K562 (cell line): ENCODE data around the gene RTP5. TPM values are rescaled to one million over a fixed set of nuclear protein-coding genes. Genes with fewer than 3 reads are reported as not detected.

Experiments
- ATAC-seq: fragments of 200-7000 bp; cut with Tn5 transposase; 3 replicates; pipeline ENCODE4 v1.9.1; 2020; ENCODE audit warnings: moderate library complexity
- BruUV-seq: library from RNA; stranded (reverse); fragments of 400-500 nt; replicated peaks from 2 replicates; lab custom pipeline; 2021; lab: Mats Ljungman, UMichigan
- CTCF ChIA-PET: fragments of 300-600 bp; formaldehyde crosslinking; extraction: SDS; loops from one replicate; lab custom pipeline; 2021; ENCODE audit warnings: low intra/inter-chr PET ratio; lab: Yijun Ruan, JAX
- POLR2A ChIA-PET: fragments of 300-600, 350-650 bp; sonication (Branson Sonifier 250); formaldehyde crosslinking; extraction: SDS; loops from one replicate; lab custom pipeline; 2021; ENCODE audit warnings: antibody characterized with exemption, inconsistent platforms; lab: Yijun Ruan, JAX
- DNase-seq, 4 experiments: peaks; one replicate each; pipeline versions ENCODE4 v3.0.0 to v3.0.0-alpha.2; 2011 to 2018; ENCODE audit warnings: low spot score in 3 of 4, mixed read lengths in 3 of 4; ENCODE audit errors: extremely low read depth in 1 of 4
- FAIRE-seq: peaks from 2 replicates; lab custom pipeline; 2011; peaks lifted over from hg19 to GRCh38; lab: Jason Lieb, UNC
- H2AFZ ChIP-seq: 2 replicates; pipeline ENCODE4 v1.6.0; 2011; ENCODE audit warnings: low read depth, low read length, control low read depth, inconsistent platforms
- H3K27ac ChIP-seq: fragments of 200-600 bp; 3 replicates; pipeline ENCODE4 v1.8.0; 2011; ENCODE audit warnings: low read depth, mild to moderate bottlenecking, control low read depth, inconsistent platforms, low read length, moderate library complexity, mixed read lengths; ENCODE audit errors: extremely low read depth
- H3K27me3 ChIP-seq, 2 experiments: fragments of 300-600 bp in 1 of 2; 2 replicates in 1 of 2; 3 replicates in 1 of 2; pipeline versions ENCODE4 v1.6.0 to v1.8.0; 2011; ENCODE audit warnings: inconsistent platforms in 2 of 2, low read length in 2 of 2, mild to moderate bottlenecking in 1 of 2, mixed read lengths in 1 of 2, moderate library complexity in 1 of 2; ENCODE audit not compliant: control insufficient read depth in 2 of 2, insufficient read depth in 2 of 2
- H3K36me3 ChIP-seq: fragments of 300-600 bp; 3 replicates; pipeline ENCODE4 v1.8.0; 2011; ENCODE audit warnings: mild to moderate bottlenecking, low read length, inconsistent platforms; ENCODE audit not compliant: control insufficient read depth, insufficient read depth
- H3K4me1 ChIP-seq, 2 experiments: fragments of 200-600 bp in 1 of 2; replicated peaks in 1 of 2; 2 replicates in 1 of 2; 3 replicates in 1 of 2; pipeline versions ENCODE4 v1.5.1 to v1.8.0; 2011; ENCODE audit warnings: inconsistent platforms in 2 of 2, low read length in 2 of 2, mild to moderate bottlenecking in 1 of 2, mixed read lengths in 1 of 2, moderate library complexity in 1 of 2; ENCODE audit not compliant: control insufficient read depth in 2 of 2, insufficient read depth in 2 of 2
- H3K4me2 ChIP-seq: 2 replicates; pipeline ENCODE4 v1.6.1; 2011; ENCODE audit warnings: low read length, control low read depth, inconsistent platforms, mixed read lengths; ENCODE audit not compliant: insufficient read depth
- H3K4me3 ChIP-seq: fragments of 200-600 bp; sonication (generic), shearing (Covaris generic); 2 replicates; pipeline ENCODE4 v1.5.1; 2016; ENCODE audit warnings: control low read depth, inconsistent platforms
- H3K79me2 ChIP-seq: fragments of 200-600 bp; 3 replicates; pipeline ENCODE4 v1.8.0; 2011; ENCODE audit warnings: low read length, inconsistent platforms; ENCODE audit not compliant: control insufficient read depth, insufficient read depth
- H3K9ac ChIP-seq, 2 experiments: 2 replicates each; pipeline versions ENCODE4 v1.6.0 to v1.6.1; 2011; ENCODE audit warnings: low read depth in 2 of 2, low read length in 2 of 2, control low read depth in 1 of 2, inconsistent platforms in 1 of 2, mild to moderate bottlenecking in 1 of 2, mixed read lengths in 1 of 2; ENCODE audit not compliant: insufficient read depth in 1 of 2
- H3K9me1 ChIP-seq: one replicate; pipeline ENCODE4 v1.6.0; 2011; ENCODE audit warnings: inconsistent platforms, mild to moderate bottlenecking, low read length, moderate library complexity; ENCODE audit not compliant: control insufficient read depth, insufficient read depth
- H3K9me3 ChIP-seq: replicated peaks from 2 replicates; pipeline ENCODE4 v1.5.1; 2011; ENCODE audit warnings: low read depth, low read length, inconsistent platforms; ENCODE audit not compliant: control insufficient read depth, insufficient read depth
- H4K20me1 ChIP-seq: replicated peaks from 2 replicates; pipeline ENCODE4 v1.6.1; 2011; ENCODE audit warnings: low read length, inconsistent platforms, mixed read lengths; ENCODE audit not compliant: control insufficient read depth, insufficient read depth
- CBFB ChIP-seq: sonication (generic); formaldehyde crosslinking; IDR thresholded peaks from 2 replicates; pipeline ENCODE4 v1.4.0; 2020; ENCODE audit warnings: mild to moderate bottlenecking, missing genetic modification reagents
- NFXL1 ChIP-seq: fragments of 450-650 bp; formaldehyde crosslinking; IDR thresholded peaks from 2 replicates; pipeline ENCODE4 v1.4.0; 2021; ENCODE audit warnings: mild to moderate bottlenecking
- PHTF2 ChIP-seq: fragments of 250-450 bp; sonication (Bioruptor Pico); IDR thresholded peaks from 2 replicates; pipeline ENCODE4 v1.5.0; 2021; ENCODE audit warnings: mild to moderate bottlenecking
- SMAD1 ChIP-seq: fragments of 150-350 bp; IDR thresholded peaks from 2 replicates; pipeline ENCODE4 v1.6.1; 2014; ENCODE audit warnings: low read length, low read depth; ENCODE audit not compliant: partially characterized antibody
- SP2 ChIP-seq: IDR thresholded peaks from 2 replicates; pipeline ENCODE4 v1.6.1; 2011; ENCODE audit warnings: mild to moderate bottlenecking, low read depth, low read length, moderate library complexity; ENCODE audit not compliant: poor library complexity, severe bottlenecking; ENCODE audit errors: extremely low read depth
- ZBTB7A ChIP-seq: IDR thresholded peaks from 2 replicates; pipeline ENCODE4 v1.6.1; 2011; ENCODE audit warnings: low read depth, mild to moderate bottlenecking, low read length, moderate library complexity, borderline replicate concordance; ENCODE audit not compliant: control insufficient read depth
- WGBS: fragments of 100-300 bp; shearing (Covaris generic); methylation state at CpG from one replicate; pipeline ENCODE4 v1.1.6; 2016; ENCODE audit warnings: low coverage, mixed read lengths; ENCODE audit not compliant: insufficient coverage; ENCODE audit errors: missing lambda C conversion rate; 5-methylcytosine and 5-hydroxymethylcytosine counted together
- in situ Hi-C: fragments of 300-500 bp; cut with MboI; formaldehyde crosslinking; loops from 4 replicates; pipeline ENCODE4 v1.15.0; 2018; ENCODE audit warnings: inconsistent platforms, mixed read lengths
- intact Hi-C: fragments of 100-400 bp; cut with micrococcal nuclease; formaldehyde crosslinking; loops from 2 replicates; pipeline ENCODE4 v1.14.2; 2022
- polyA plus RNA-seq, 8 experiments: library from polyadenylated mRNA; depleted of rRNA in 4 of 8; stranded (reverse) in 5 of 8; unstranded in 3 of 8; fragments of >200 nt; fragmentation: Nextera tagmentation in 2 of 8; fragmentation: Illumina TruSeq in 1 of 8; extraction: Ambion mirVana in 2 of 8; extraction: Trizol in 1 of 8; gene quantifications; 2 replicates each; pipeline versions ENCODE4 v1.2.1 to v1.2.3, GENCODE V29; 2011 to 2014; ENCODE audit warnings: inconsistent platforms in 1 of 8, missing spikeins in 1 of 8
- total RNA-seq, 7 experiments: library from RNA; depleted of rRNA in 6 of 7; stranded (reverse); fragments of >200 nt in 6 of 7; fragmentation: Illumina TruSeq in 2 of 7; extraction: Trizol in 2 of 7; gene quantifications; 2 replicates each; pipeline versions ENCODE4 v1.2.1 to v1.2.3, GENCODE V29; 2011 to 2021; ENCODE audit warnings: low replicate concordance in 1 of 7
- TF ChIP-seq, protein P1 (sequence below): fragments of 250-450 bp; sonication (Bioruptor Pico); IDR thresholded peaks from 2 replicates; pipeline ENCODE4 v1.4.0; 2020; ENCODE audit warnings: mild to moderate bottlenecking, moderate library complexity

Gene RTP5
- total and polyA plus RNA-seq, 9 of the 15 experiments (the other 6 are each of a cell fraction or from before 2014, with no cell fraction given): not detected

- 62% methylated on average over 6 of the region's 24 CpGs for WGBS
- ChIA-PET CTCF (no interaction called here), POLR2A (no interaction called here)
- intact Hi-C loops: no loop called here
- Histone ChIP-seq H3K9me3 (no peaks in the 10 kb centered on the region), H3K27ac (no peak overlapping the region), H4K20me1 (no peaks in the 10 kb centered on the region; the same call in 1 of the 2 replicates), H3K27me3 (no peaks in the 10 kb centered on the region), H3K4me1 (peaks cover 13 to 26% of the 10 kb centered on the region in 2 experiments), H3K9ac (no peak overlapping the region), H3K79me2 (no peaks in the 10 kb centered on the region), H3K4me3 (no peak overlapping the region), H3K36me3 (no peaks in the 10 kb centered on the region), H3K4me2 (no peak overlapping the region), H3K9me1 (peaks cover 4% of the 10 kb centered on the region), H2AFZ (no peak overlapping the region)
- DNase-seq (no peak), ATAC-seq (no peak), FAIRE-seq (no peak)
- in situ Hi-C loops: no loop called here
- no peak for TF ChIP-seq PHTF2 (CRISPR knock-in tag)
- TF ChIP-seq ZBTB7A: 0 out of 2 replicates have a peak, but pooled peaks have one; percentile 8
- no TSS peak for BruUV-seq
Observed at GRCh38 chr2:241887806-241888522, 18.4 kb downstream of the RTP5 start.

DNA sequence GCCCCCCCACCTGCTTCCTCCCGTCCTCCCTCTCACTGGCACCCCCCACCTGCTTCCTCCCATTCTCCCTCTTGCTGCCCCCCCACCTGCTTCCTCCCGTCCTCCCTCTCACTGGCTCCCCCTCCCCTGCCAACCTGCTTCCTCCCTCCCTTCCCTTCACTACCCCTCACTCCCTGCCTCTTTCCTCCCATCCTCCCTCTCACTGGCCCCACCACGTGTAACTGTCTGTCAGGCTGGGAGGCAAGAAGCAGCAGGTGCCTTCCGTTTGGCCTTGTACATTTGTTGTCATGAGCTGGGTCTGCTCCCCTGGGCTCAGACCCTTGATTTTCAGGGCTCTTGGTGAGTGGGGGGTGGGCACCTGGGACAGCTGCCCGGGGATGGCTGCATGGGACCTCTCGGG is 19.1 kb downstream of the RTP5 start:
- H3K9me1 ChIP-seq: peaks cover 4% of the 10 kb centered on the region
- no peak for DNase-seq
- no peaks in the 10 kb centered on the region for H3K36me3 ChIP-seq
- no peaks in the 10 kb centered on the region for H3K79me2 ChIP-seq
- no peak overlapping the region for H3K9ac ChIP-seq
- POLR2A ChIA-PET: no interaction called here
- 90% methylated on average over 2 of the region's 6 CpGs for WGBS
- intact Hi-C loops (no loop called here), in situ Hi-C loops (no loop called here)
- no peak overlapping the region for H3K27ac ChIP-seq
- CTCF ChIA-PET: no interaction called here
- H3K9me3 ChIP-seq: no peaks in the 10 kb centered on the region
- ATAC-seq: no peak
- no TSS peak for BruUV-seq
- no peak overlapping the region for H3K4me2 ChIP-seq
- FAIRE-seq: no peak
- H4K20me1 ChIP-seq: no peaks in the 10 kb centered on the region; the same call in 1 of the 2 replicates
- no peak overlapping the region for H2AFZ ChIP-seq
- H3K4me3 ChIP-seq: no peak overlapping the region
- H3K4me1 ChIP-seq: peaks cover 14 to 32% of the 10 kb centered on the region in 2 experiments
- TF ChIP-seq SP2: no peak
- no peak for TF ChIP-seq NFXL1 (CRISPR knock-in tag)
- no peak for TF ChIP-seq CBFB (CRISPR knock-in tag)
- TF ChIP-seq SMAD1: no peak
- TF ChIP-seq, protein P1, sequence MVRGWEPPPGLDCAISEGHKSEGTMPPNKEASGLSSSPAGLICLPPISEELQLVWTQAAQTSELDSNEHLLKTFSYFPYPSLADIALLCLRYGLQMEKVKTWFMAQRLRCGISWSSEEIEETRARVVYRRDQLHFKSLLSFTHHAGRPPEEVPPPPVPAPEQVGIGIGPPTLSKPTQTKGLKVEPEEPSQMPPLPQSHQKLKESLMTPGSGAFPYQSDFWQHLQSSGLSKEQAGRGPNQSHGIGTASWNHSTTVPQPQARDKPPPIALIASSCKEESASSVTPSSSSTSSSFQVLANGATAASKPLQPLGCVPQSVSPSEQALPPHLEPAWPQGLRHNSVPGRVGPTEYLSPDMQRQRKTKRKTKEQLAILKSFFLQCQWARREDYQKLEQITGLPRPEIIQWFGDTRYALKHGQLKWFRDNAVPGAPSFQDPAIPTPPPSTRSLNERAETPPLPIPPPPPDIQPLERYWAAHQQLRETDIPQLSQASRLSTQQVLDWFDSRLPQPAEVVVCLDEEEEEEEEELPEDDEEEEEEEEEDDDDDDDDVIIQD (CRISPR knock-in tag): no peak
- TF ChIP-seq, all 486 proteins: peak for 0
- no peaks in the 10 kb centered on the region; a peak in 1 of 5 replicates for H3K27me3 ChIP-seq
